ENCODE data around the gene PCDHGA8. TPM values are rescaled to one million over a fixed set of nuclear protein-coding genes. Genes with fewer than 3 reads are reported as not detected.
"Not testable (repeated sequence)": the region's sequence is repeated elsewhere in the genome, so short reads cannot be mapped to it uniquely, and the experiment has no call there.

The PCDHGA8 gene
- total RNA-seq, 1 donor from 2014 or later: under 0.01 TPM

- FAIRE-seq (no peak), DNase-seq (ENCODE audit: low read depth) (no peak)
- Histone ChIP-seq H3K27me3 (ENCODE audit: control insufficient read depth, insufficient read depth, low read length) (peaks cover 1% of the 10 kb centered on the region), H3K4me3 (ENCODE audit: low read depth, low read length) (no peak overlapping the region), H3K36me3 (ENCODE audit: control insufficient read depth, insufficient read depth, low read length) (no peaks in the 10 kb centered on the region)
- TF ChIP-seq, protein P1, sequence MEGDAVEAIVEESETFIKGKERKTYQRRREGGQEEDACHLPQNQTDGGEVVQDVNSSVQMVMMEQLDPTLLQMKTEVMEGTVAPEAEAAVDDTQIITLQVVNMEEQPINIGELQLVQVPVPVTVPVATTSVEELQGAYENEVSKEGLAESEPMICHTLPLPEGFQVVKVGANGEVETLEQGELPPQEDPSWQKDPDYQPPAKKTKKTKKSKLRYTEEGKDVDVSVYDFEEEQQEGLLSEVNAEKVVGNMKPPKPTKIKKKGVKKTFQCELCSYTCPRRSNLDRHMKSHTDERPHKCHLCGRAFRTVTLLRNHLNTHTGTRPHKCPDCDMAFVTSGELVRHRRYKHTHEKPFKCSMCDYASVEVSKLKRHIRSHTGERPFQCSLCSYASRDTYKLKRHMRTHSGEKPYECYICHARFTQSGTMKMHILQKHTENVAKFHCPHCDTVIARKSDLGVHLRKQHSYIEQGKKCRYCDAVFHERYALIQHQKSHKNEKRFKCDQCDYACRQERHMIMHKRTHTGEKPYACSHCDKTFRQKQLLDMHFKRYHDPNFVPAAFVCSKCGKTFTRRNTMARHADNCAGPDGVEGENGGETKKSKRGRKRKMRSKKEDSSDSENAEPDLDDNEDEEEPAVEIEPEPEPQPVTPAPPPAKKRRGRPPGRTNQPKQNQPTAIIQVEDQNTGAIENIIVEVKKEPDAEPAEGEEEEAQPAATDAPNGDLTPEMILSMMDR (IDR thresholded peaks at IDR 0.05; ENCODE audit: insufficient read depth, low read length, severe bottlenecking): no peak
These were observed 7.3 kb downstream of the PCDHGA8 start for GRCh38 chr5:141399555-141400258.

GRCh38 chr5:141402553-141403243 lies 10.3 kb downstream of the PCDHGA8 start, which contains the start of gene PCDHGA9:
Gene PCDHGA9 (plus strand): TSS chr5:141402778. CDS start chr5:141402953, 175 bp downstream.
- FAIRE-seq: no peak
- Histone ChIP-seq H3K4me3 (ENCODE audit: low read depth, low read length) (peak within 1 kb of the TSS; percentile 11), H3K36me3 (ENCODE audit: control insufficient read depth, insufficient read depth, low read length) (no peaks in the 10 kb centered on the region), H3K27me3 (ENCODE audit: control insufficient read depth, insufficient read depth, low read length) (no peaks in the 10 kb centered on the region)
- peak; percentile 20 for DNase-seq (ENCODE audit: low read depth)
- TF ChIP-seq, protein P1 (IDR thresholded peaks at IDR 0.05; ENCODE audit: insufficient read depth, low read length, severe bottlenecking): peak; percentile 44

GRCh38 chr5:141403387-141403786 lies 11.0 kb downstream of the PCDHGA8 start:
- DNase-seq (ENCODE audit: low read depth): no peak
- no peak overlapping the region for H3K4me3 ChIP-seq (ENCODE audit: low read depth, low read length)
- no peaks in the 10 kb centered on the region for H3K27me3 ChIP-seq (ENCODE audit: control insufficient read depth, insufficient read depth, low read length)
- no peak for FAIRE-seq
- TF ChIP-seq, protein P1 (IDR thresholded peaks at IDR 0.05; ENCODE audit: insufficient read depth, low read length, severe bottlenecking): no peak
- no peaks in the 10 kb centered on the region for H3K36me3 ChIP-seq (ENCODE audit: control insufficient read depth, insufficient read depth, low read length)

DNA sequence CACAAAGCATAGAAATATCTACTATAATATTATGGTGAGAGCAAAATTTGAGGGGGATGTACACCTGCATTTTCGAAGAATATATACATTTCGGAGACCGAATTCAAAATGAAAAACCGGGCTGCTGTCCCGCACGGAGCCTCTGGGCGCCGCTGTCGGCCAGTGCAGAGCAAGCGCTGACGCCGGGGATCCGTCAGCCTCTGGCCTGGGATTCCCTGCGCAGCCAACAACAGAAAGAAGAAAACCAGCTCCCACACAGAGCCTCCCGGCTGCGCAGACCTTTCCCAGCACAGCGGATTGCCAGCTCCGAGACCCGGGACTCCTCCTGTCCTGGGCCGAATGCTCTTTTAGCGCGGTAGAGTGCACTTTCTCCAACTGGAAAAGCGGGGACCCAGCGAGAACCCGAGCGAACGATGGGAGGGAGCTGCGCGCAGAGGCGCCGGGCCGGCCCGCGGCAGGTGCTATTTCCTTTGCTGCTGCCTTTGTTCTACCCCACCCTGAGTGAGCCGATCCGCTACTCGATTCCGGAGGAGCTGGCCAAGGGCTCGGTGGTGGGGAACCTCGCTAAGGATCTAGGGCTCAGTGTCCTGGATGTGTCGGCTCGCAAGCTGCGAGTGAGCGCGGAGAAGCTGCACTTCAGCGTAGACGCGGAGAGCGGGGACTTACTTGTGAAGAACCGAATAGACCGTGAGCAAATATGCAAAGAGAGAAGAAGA lies 15.5 kb downstream of the PCDHGA8 start, which contains the start of gene PCDHGB6:
TSS of gene PCDHGB6 (plus strand) at position 232 of the 716 bp plus-strand sequence. CDS start at position 414, 182 bp downstream.
- not testable (repeated sequence) for H3K27me3 ChIP-seq (ENCODE audit: control insufficient read depth, insufficient read depth, low read length); FAIRE-seq; H3K36me3 ChIP-seq (ENCODE audit: control insufficient read depth, insufficient read depth, low read length)
- TF ChIP-seq, protein P1 (IDR thresholded peaks at IDR 0.05; ENCODE audit: insufficient read depth, low read length, severe bottlenecking): peak; percentile 65
- DNase-seq (ENCODE audit: low read depth): peak; percentile 18
- peak within 1 kb of the TSS; percentile 18 for H3K4me3 ChIP-seq (ENCODE audit: low read depth, low read length)

DNA sequence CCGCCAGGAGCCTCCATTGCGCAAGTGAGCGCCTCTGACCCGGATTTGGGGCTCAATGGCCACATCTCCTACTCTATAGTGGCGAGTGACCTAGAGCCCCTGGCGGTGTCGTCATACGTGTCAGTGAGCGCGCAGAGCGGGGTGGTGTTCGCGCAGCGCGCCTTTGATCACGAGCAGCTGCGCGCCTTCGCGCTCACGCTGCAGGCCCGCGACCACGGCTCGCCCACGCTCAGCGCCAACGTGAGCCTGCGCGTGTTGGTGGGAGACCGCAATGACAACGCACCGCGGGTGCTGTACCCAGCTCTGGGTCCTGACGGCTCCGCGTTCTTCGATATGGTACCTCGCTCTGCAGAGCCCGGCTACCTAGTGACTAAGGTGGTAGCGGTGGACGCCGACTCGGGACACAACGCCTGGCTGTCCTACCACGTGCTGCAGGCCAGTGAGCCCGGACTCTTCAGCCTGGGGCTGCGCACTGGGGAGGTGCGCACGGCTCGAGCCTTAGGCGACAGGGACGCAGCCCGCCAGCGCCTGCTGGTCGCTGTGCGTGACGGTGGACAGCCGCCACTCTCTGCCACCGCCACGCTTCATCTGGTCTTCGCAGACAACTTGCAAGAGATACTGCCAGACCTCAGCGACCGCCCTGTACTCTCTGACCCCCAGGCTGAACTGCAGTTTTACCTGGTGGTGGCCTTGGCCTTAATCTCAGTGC lies 17.3 kb downstream of the PCDHGA8 start:
- DNase-seq (ENCODE audit: low read depth): no peak
- no peak overlapping the region for H3K4me3 ChIP-seq (ENCODE audit: low read depth, low read length)
- H3K36me3 ChIP-seq (ENCODE audit: control insufficient read depth, insufficient read depth, low read length): no peaks in the 10 kb centered on the region
- TF ChIP-seq, protein P1 (IDR thresholded peaks at IDR 0.05; ENCODE audit: insufficient read depth, low read length, severe bottlenecking): no peak
- peaks cover 2% of the 10 kb centered on the region for H3K27me3 ChIP-seq (ENCODE audit: control insufficient read depth, insufficient read depth, low read length)
- no peak for FAIRE-seq
